Immature natural killer cell (primary cell): ENCODE measurements around the gene GTF2H2. TPM values are rescaled to one million over a fixed set of nuclear protein-coding genes. Genes with fewer than 3 reads are reported as not detected.
"Not testable (repeated sequence)": the region's sequence is repeated elsewhere in the genome, so short reads cannot be mapped to it uniquely, and the experiment has no call there.

ENCODE experiments used
- DNase-seq, 3 donors: peaks; one replicate each; pipeline ENCODE4 v3.0.0; 2022; ENCODE audit warnings: mixed read lengths in 1 of 3
- H3K27ac Mint-ChIP-seq, 6 donors: one replicate each; pipeline ENCODE4 v1.8.0; 2020; ENCODE audit warnings: mixed read lengths in 6 of 6, mild to moderate bottlenecking in 5 of 6, inconsistent platforms in 4 of 6, moderate library complexity in 3 of 6
- H3K27me3 Mint-ChIP-seq, 3 donors: one replicate each; pipeline ENCODE4 v1.8.0; 2020 to 2021; ENCODE audit warnings: low read depth in 3 of 3, mild to moderate bottlenecking in 3 of 3, mixed read lengths in 3 of 3, moderate library complexity in 3 of 3, inconsistent platforms in 1 of 3
- H3K36me3 Mint-ChIP-seq, 3 donors: one replicate each; pipeline ENCODE4 v1.8.0; 2020; ENCODE audit warnings: mixed read lengths in 3 of 3, inconsistent platforms in 2 of 3, mild to moderate bottlenecking in 2 of 3
- H3K4me1 Mint-ChIP-seq, 2 donors: one replicate each; pipeline ENCODE4 v1.8.0; 2020; ENCODE audit warnings: inconsistent platforms in 2 of 2, mild to moderate bottlenecking in 2 of 2, mixed read lengths in 2 of 2, moderate library complexity in 1 of 2
- H3K4me3 Mint-ChIP-seq, 5 donors: one replicate each; pipeline ENCODE4 v1.8.0; 2020; ENCODE audit warnings: mild to moderate bottlenecking in 5 of 5, mixed read lengths in 5 of 5, inconsistent platforms in 3 of 5, moderate library complexity in 3 of 5
- H3K9me3 Mint-ChIP-seq, 6 donors: one replicate each; pipeline ENCODE4 v1.8.0; 2020; ENCODE audit warnings: mild to moderate bottlenecking in 6 of 6, mixed read lengths in 6 of 6, inconsistent platforms in 4 of 6, moderate library complexity in 3 of 6
- polyA plus RNA-seq, 3 donors: library from polyadenylated mRNA; unstranded; fragments of 300-500 nt; fragmentation: Illumina TruSeq; gene quantifications; one replicate each; pipeline ENCODE4 v1.2.3, GENCODE V29; 2021

GTF2H2 gene
- polyA plus RNA-seq, 3 donors from 2014 or later, result 5.2 to 10.7 (median 10.4) TPM

DNA sequence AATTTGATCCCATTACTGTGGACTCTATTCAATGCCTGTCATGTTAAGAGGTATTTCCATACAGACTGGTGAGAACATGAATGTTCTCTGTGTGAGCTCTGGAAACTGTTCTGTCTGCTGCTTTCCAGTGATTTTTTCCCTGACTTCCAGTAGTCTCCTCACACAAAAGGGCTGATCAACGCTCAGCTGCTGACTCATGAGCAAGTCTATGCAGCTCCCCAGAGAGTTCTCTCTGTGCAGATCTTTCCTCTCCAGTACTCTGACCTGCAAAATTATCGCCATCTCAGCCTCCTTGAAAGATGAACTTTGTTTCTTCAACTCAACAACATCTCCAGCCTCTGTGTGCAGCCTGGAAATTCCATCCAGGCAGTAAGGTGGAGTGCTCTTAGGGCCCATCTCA, 23.3 kb downstream of the GTF2H2 start:
- H3K36me3 Mint-ChIP-seq, H3K9me3 Mint-ChIP-seq, H3K4me3 Mint-ChIP-seq, DNase-seq, H3K27ac Mint-ChIP-seq, H3K27me3 Mint-ChIP-seq, H3K4me1 Mint-ChIP-seq: not testable (repeated sequence)

DNA sequence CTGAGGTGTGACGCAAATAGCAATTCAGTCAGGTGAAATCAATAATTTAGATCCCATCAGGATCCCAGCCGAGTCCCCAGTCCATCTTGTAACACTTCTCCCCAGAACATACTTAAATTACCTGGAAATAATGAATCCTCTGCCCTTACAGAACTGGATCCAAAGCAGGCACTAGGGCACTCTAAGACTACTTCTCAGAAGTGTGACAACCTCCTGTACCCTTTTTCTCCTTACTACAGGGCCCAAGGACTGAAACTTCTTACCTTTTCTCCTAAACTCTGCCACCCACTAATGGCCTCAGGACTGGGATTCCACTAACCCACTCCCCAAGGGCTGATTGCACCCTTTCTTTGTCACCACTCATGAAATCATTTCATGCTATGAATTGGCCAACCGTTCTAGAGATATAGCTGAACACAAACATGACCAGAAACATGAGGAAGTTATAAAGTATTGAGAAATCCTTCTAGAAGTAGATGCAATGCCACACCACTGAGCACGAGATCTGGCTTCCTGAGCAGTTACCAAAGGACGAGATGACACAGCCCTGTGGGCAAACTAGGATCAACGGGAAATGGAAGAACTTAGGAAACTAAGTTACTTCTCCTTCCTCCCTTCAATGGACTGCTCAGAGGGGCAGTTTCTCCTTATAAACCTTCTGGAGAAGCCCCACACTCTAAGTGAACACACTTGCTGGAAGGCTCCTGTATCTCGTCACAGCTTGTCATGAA, 36.3 kb downstream of the GTF2H2 start:
- H3K36me3 Mint-ChIP-seq, DNase-seq, H3K27me3 Mint-ChIP-seq, H3K4me3 Mint-ChIP-seq, H3K27ac Mint-ChIP-seq, H3K4me1 Mint-ChIP-seq, H3K9me3 Mint-ChIP-seq: not testable (repeated sequence)

DNA sequence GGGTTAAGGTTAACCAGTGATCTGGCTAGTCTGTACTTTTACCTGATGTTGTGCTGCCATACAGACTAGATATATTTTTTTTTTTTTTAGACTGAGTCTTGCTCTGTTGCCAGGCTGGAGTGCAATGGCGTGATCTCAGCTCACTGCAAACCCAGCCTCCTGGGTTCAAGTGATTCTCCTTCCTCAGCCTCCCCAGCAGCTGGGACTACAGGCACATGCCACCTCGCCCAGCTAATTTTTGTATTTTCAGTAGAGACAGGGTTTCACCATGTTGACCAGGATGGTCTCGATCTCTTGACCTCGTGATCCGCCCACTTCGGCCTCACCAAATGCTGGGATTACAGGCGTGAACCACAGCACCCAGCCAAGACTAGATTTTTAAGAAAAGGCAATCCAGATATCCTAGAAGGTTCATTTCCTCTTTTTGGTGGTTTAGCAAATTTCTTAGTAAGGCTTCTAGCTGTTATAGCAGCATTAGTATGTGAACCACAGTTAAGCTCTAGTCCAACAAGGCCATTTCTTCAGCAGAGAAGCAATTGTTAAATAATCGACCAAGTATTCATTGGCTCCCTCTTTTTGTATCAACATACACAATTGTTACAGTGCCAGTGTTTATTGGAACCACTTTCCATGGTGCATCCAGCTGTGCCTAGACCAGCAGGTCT, 42.1 kb downstream of the GTF2H2 start, which contains the start of gene NAIP:
NAIP (minus strand) TSS at position 51 of the 665 bp plus-strand sequence. CDS start 12,424 bp downstream, outside the sequence.
- not testable (repeated sequence) for DNase-seq, H3K27me3 Mint-ChIP-seq, H3K36me3 Mint-ChIP-seq, H3K4me1 Mint-ChIP-seq, H3K4me3 Mint-ChIP-seq, H3K27ac Mint-ChIP-seq, H3K9me3 Mint-ChIP-seq

DNA sequence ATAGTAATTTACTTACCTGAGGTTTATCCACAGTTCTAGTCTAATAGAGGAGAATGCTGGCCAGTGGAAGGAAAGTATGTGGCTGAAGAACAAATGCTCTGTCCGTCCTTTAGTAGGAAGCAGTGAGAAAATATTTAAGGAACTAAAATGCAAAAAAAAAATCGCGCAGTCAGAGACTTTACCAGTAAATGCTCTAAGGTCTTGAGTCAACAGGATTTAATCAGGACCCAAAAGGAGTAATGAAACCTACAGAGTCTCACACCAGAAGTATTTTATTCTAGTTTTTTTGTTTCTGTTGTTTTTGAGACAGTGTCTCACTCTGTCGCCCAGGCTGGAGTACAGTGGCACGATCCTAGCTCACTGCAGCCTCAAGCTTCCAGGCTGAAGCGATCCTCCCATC, 46.8 kb downstream of the GTF2H2 start:
- H3K9me3 Mint-ChIP-seq, H3K4me3 Mint-ChIP-seq, H3K27me3 Mint-ChIP-seq, H3K36me3 Mint-ChIP-seq, H3K4me1 Mint-ChIP-seq, DNase-seq, H3K27ac Mint-ChIP-seq: not testable (repeated sequence)

DNA sequence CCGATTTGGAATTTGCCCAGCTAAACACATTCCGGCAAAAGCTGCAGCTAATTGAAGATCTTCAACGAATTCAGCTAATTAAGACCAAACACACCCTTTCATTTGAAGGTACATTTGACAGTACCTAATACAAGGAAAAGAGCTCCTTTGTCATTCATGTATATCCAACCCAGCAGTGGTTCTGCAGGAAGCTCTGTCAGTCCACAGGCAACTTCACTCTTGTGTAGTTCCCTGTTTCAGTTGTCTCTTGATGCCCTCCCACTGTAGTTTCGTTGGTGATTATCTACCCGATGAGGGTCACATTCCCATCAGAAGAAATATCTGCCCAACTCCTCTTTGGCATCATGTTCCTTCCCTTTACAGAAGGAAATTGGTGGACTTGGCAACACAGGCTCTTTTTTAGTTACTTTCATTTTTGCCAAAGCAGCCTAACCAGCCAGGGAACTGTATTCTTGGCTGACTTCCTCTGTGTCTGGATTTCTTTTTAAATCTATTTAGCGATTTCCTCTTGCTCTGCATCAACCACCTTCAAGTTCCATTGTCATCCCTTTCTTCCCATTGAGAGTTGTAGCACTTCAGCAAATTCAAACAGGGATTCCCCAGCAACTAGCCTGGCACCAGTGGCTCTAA, 49.0 kb downstream of the GTF2H2 start:
- DNase-seq, H3K9me3 Mint-ChIP-seq, H3K4me1 Mint-ChIP-seq, H3K36me3 Mint-ChIP-seq, H3K4me3 Mint-ChIP-seq, H3K27me3 Mint-ChIP-seq, H3K27ac Mint-ChIP-seq: not testable (repeated sequence)

DNA sequence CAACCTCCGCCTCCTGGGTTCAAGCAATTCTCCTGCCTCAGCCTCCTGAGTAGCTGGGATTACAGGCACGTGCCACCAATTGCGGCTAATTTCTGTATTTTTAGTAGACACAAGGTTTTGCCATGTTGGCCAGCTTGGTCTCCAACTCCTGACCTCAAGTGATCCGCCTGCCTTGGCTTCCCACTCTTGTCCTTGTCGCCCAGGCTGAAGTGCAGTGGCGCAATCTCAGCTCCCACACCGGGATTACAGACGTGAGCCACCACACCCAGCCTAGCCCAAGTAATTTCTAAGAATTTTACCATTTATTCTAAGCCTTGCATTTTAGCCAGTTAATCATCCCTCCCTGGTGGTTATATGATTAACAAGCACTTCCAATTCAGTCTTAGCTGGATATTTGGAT, 53.3 kb downstream of the GTF2H2 start:
- no peak for DNase-seq
- no peaks in the 10 kb centered on the region for H3K27me3 Mint-ChIP-seq
- H3K4me3 Mint-ChIP-seq, result no peak overlapping the region
- no peaks in the 10 kb centered on the region for H3K4me1 Mint-ChIP-seq
- H3K36me3 Mint-ChIP-seq, result no peaks in the 10 kb centered on the region
- H3K27ac Mint-ChIP-seq, result no peak overlapping the region
- H3K9me3 Mint-ChIP-seq, result no peaks in the 10 kb centered on the region

DNA sequence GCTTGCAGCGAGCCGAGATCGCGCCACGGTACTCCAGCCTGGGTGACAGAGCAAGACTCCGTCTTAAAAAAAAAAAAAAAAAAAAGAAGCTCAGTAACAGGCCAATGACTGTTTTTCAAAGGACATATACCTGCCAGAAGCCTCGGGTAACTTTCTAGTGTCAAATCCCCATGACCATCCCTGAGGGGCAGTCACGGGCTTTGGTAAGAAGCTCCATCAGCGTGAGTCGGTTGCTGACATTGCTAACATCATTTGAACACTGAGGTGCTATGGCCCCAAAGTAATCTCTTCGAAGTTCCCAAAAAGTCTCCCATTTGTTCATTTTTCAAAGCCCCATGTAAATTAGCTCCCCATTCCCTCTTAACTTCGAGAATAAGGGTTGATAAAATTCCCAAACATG, 53.9 kb downstream of the GTF2H2 start:
- Mint-ChIP-seq H3K27me3 (no peaks in the 10 kb centered on the region), H3K4me3 (no peak overlapping the region), H3K4me1 (no peaks in the 10 kb centered on the region), H3K36me3 (no peaks in the 10 kb centered on the region), H3K27ac (no peak overlapping the region), H3K9me3 (no peaks in the 10 kb centered on the region)
- no peak for DNase-seq

DNA sequence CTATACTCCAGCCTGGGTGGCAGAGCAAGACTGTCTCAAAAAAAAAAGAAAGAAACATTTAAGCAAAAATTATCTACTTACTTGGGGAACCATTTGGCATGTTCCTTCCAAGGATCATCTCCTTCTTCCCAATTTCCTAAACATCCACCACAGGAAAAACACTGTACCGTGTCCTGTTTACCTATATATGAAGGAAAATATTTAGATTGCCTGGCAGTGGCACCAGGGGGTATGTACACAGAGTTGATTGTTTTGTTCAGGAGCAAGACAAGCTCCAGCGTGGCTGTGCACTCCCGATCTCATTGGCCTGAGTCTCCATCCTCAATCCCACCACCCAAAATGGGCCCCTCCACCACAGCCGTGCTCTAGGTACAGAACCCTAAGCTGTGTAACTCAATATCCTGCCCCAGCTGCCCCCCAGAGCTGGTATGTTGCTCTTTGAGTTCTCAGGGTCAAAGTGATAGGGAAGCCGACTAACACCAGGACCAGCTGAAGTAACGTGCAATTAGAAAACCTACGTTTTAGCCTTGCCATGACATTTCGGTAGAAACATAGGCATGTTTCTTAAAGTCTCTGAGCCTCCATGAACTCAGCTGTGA, 56.2 kb downstream of the GTF2H2 start:
- no peak overlapping the region for H3K4me3 Mint-ChIP-seq

DNA sequence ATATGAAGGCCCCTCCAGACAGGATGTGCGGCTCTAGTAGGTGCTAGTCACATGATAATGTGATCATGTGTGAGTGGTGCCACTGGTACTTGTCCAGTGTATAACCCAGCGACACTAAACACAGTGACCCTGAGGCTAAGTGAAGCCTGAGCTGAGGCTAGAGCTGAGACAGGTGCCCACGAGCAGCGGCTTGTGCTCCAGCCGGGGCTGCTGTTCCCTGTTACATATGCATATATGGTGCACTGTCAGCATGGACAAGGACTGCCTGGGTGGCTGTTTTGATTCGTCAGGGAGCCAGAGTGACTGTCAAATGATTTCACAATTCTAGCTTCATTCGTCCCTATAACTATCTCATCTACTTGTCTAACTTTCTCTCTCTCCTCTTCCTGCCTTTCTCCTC, 60.5 kb downstream of the GTF2H2 start:
- not testable (repeated sequence) for H3K27ac Mint-ChIP-seq, H3K9me3 Mint-ChIP-seq, DNase-seq, H3K4me3 Mint-ChIP-seq, H3K4me1 Mint-ChIP-seq, H3K36me3 Mint-ChIP-seq, H3K27me3 Mint-ChIP-seq

More for the DNA sequence above, 56.2 kb downstream of the GTF2H2 start:
- H3K36me3 Mint-ChIP-seq, result no peaks in the 10 kb centered on the region
- DNase-seq, result no peak
- H3K9me3 Mint-ChIP-seq, result no peaks in the 10 kb centered on the region
- H3K4me1 Mint-ChIP-seq, result no peaks in the 10 kb centered on the region
- no peak overlapping the region for H3K27ac Mint-ChIP-seq
- H3K27me3 Mint-ChIP-seq, result no peaks in the 10 kb centered on the region

Other genes with a start within 250 kb of the GTF2H2 start
- gene SERF1A, start 167.0 kb downstream of the GTF2H2 start, polyA plus RNA-seq, result 1 to 10 TPM in 2 of 3 donors, under 1 TPM in 1; 0.52 to 7.6 (median 1.8) TPM
- gene SMN1, start 142.6 kb downstream of the GTF2H2 start, polyA plus RNA-seq, result 10 to 100 TPM; 24.3 to 31.6 (median 26.9) TPM
- gene NAIP, start 42.3 kb downstream of the GTF2H2 start, polyA plus RNA-seq, result 1 to 10 TPM; 2.3 to 3.7 (median 3.1) TPM